HepG2 (cell line): ENCODE results near the gene NDUFA13. TPM values are rescaled to one million over a fixed set of nuclear protein-coding genes. Genes with fewer than 3 reads are reported as not detected.
A peak's percentile ranks its signal among the peaks of the same experiment; 100 is the strongest.

Experiments used
- IRF2 ChIP-seq: IDR thresholded peaks from 2 replicates; pipeline ENCODE4 v1.6.1; 2018; ENCODE audit warnings: missing genetic modification reagents, missing compliant biosample characterization
- LRRFIP1 ChIP-seq: sonication (generic); formaldehyde crosslinking; conservative IDR thresholded peaks from 2 replicates; pipeline ENCODE4 v1.4.0; 2020; ENCODE audit warnings: missing genetic modification reagents
- MTF2 ChIP-seq: sonication (generic); formaldehyde crosslinking; IDR thresholded peaks from 2 replicates; pipeline ENCODE4 v1.5.0; 2020; ENCODE audit warnings: missing genetic modification reagents, borderline replicate concordance
- NFKB2 ChIP-seq: sonication (generic); formaldehyde crosslinking; IDR thresholded peaks from 2 replicates; pipeline ENCODE4 v1.4.0; 2020; ENCODE audit warnings: missing genetic modification reagents, borderline replicate concordance
- POLR2A ChIP-seq, 2 experiments: IDR thresholded peaks; 2 replicates each; pipeline ENCODE4 v1.6.1; 2011; ENCODE audit warnings: low read depth in 2 of 2, low read length in 2 of 2, mild to moderate bottlenecking in 1 of 2, moderate library complexity in 1 of 2; ENCODE audit not compliant: insufficient read depth in 1 of 2
- SP140L ChIP-seq: sonication (generic); formaldehyde crosslinking; IDR thresholded peaks from 2 replicates; pipeline ENCODE4 v1.4.0; 2020; ENCODE audit warnings: missing genetic modification reagents, borderline replicate concordance
- TEAD3 ChIP-seq: optimal IDR thresholded peaks from 2 replicates; pipeline ENCODE3; 2016; ENCODE audit warnings: borderline replicate concordance
- ZBTB4 ChIP-seq: sonication (generic); formaldehyde crosslinking; IDR thresholded peaks from 2 replicates; pipeline ENCODE4 v1.4.0; 2020; ENCODE audit warnings: missing genetic modification reagents, mild to moderate bottlenecking, borderline replicate concordance
- ZNF24 ChIP-seq: fragments of 450-650 bp; IDR thresholded peaks from 2 replicates; pipeline ENCODE4 v1.6.1; 2017; ENCODE audit warnings: antibody characterized with exemption, mild to moderate bottlenecking
- ZNF256 ChIP-seq: sonication (generic); formaldehyde crosslinking; conservative IDR thresholded peaks from 2 replicates; pipeline ENCODE4 v1.4.0; 2020; ENCODE audit warnings: missing genetic modification reagents
- ZNF281 ChIP-seq: sonication (generic); formaldehyde crosslinking; IDR thresholded peaks from 2 replicates; pipeline ENCODE4 v1.4.0; 2020; ENCODE audit warnings: missing genetic modification reagents, borderline replicate concordance
- ZNF652 ChIP-seq: IDR thresholded peaks from 2 replicates; pipeline ENCODE4 v1.6.1; 2016; ENCODE audit warnings: low read depth, borderline replicate concordance
- polyA plus RNA-seq, 8 experiments: library from polyadenylated mRNA; depleted of rRNA in 3 of 8; stranded (reverse) in 7 of 8; unstranded in 1 of 8; fragments of >200 nt; fragmentation: Illumina TruSeq in 4 of 8; extraction: Trizol in 4 of 8; gene quantifications; 2 replicates each; pipeline versions ENCODE4 v1.2.1 to v1.2.3, GENCODE V29; 2011 to 2016; ENCODE audit warnings: low read depth in 4 of 8, missing spikeins in 1 of 8, mixed read lengths in 1 of 8; ENCODE audit not compliant: insufficient read depth in 1 of 8
- total RNA-seq, 5 experiments: library from RNA; depleted of rRNA; stranded (reverse); fragments of >200 nt; fragmentation: Illumina TruSeq; extraction: Trizol; gene quantifications; 2 replicates each; pipeline ENCODE4 v1.2.3, GENCODE V29; 2016; ENCODE audit warnings: low read depth in 1 of 5

Gene NDUFA13
- total and polyA plus RNA-seq, 2 of the 13 experiments (the other 11 are each of a cell fraction or from before 2014, with no cell fraction given): 337 to 366 TPM

DNA sequence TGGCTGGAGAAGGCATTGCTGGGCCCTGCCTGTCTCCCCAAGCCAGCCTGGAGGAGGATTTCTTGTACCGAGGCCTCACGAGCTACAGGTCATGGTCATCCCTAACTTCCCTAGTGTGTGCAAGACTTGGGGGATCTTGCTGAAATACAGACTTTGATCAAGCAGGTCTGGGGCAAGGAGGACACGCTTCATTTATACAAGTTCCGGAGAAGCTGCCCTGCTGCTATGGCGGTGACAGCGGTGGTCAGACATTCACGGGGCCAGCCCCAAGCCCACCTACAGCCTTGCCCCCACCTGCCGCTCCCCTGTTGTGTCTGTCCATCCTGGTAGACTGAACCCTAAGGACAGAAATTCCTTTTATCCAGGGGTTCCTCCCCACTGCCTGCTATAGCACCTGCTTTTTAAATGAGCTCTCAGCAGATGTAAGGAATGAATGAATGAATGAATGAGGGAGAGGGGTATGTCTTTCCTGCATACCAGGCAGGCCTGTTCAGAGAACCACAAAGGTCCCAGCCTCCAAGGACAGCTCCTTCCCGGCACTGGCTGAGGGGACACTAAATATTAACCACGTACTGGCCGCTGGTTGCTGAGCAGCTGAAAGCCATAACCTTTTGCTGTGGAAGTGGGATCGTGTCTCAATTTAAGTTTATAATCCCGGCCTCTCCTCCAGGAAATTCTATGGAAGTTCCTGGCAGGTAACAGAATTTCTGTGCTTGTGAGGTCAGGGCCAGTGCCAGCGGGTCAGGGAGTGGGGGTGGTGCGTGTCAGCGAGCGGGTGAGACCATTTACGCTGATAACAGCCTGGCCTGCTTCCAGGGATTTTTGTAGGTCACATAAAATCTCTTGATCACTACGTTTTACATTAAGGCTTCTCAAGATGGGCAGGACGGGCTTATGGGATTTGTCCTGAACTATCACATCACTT, 27.8 kb upstream of the NDUFA13 start (continued):
- TF ChIP-seq ZBTB4 (CRISPR knock-in tag) (0 out of 2 replicates have a peak, but pooled peaks have one; percentile 5), LRRFIP1 (CRISPR knock-in tag) (no peak), ZNF256 (CRISPR knock-in tag) (no peak), MTF2 (CRISPR knock-in tag) (no peak), ZNF652 (CRISPR knock-in tag) (peak; percentile 76), IRF2 (CRISPR knock-in tag) (no peak), POLR2A (IDR thresholded peaks at IDR 0.05; ENCODE audit: insufficient read depth in 1 of 2, low read depth in 2 of 2, low read length in 2 of 2) (no peak), TEAD3 (peak; percentile 60), ZNF24 (peak; percentile 76; the same call in 1 of the 2 replicates), SP140L (no peak), NFKB2 (CRISPR knock-in tag) (no peak), ZNF281 (peak; percentile 31; the same call in 1 of the 2 replicates)
